KOPT-K1 (cell line): ENCODE data around the gene MDM2.
"Not testable (repeated sequence)": the region's sequence is repeated elsewhere in the genome, so short reads cannot be mapped to it uniquely, and the experiment has no call there.

Source experiments
- H3K27ac ChIP-seq: fragments of 200-600 bp; sonication (generic); 2 replicates; pipeline ENCODE4 v1.5.1; 2016; ENCODE audit warnings: antibody characterized with exemption, mild to moderate bottlenecking, low read depth, low read length; ENCODE audit not compliant: poor library complexity, severe bottlenecking
- H3K36me3 ChIP-seq: fragments of 200-600 bp; sonication (generic); 2 replicates; pipeline ENCODE4 v1.5.1; 2017; ENCODE audit warnings: antibody characterized with exemption, mild to moderate bottlenecking, low read length, moderate library complexity; ENCODE audit not compliant: insufficient read depth
- H3K9me3 ChIP-seq: fragments of 200-600 bp; sonication (generic); 2 replicates; pipeline ENCODE4 v1.5.1; 2017; ENCODE audit warnings: antibody characterized with exemption, low read length, mild to moderate bottlenecking; ENCODE audit not compliant: insufficient read depth, poor library complexity, severe bottlenecking

MDM2 gene

GRCh38 chr12:68861890-68862289 is 53.9 kb downstream of the MDM2 start:
- Histone ChIP-seq H3K36me3 (no peaks in the 10 kb centered on the region), H3K27ac (no peak overlapping the region)

DNA sequence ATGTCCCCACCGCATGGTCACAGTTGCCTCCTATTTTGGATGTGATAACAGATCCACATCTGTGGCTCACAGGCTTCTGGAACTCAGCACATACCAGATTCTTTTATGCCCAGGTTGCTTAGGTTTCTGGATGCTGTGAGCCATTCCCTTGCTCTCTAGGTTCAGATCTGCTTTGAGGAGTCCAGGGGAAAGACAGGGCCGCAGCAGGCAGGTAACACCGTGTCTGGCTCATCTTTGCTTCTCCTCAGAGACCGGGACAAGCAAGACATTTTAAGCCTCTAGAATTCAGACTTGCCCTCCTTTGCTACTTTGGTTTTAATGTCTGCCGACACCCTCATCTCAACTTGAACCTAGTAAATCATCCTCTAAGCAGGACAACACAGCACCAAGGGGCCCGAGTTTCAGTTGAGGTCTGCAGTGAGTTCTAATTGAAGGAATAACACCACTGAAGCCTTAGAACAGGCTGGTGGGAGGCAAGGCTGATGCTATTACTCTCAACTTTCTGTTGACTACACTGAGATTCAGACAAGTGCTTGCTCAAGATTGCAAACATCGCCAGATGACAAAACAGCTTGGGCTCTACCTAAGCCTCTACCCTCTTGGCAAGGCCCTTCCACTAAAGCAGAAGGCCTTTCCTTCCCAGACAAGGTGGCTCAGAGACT is 55.3 kb downstream of the MDM2 start:
- no peak overlapping the region for H3K27ac ChIP-seq

More at GRCh38 chr12:68861890-68862289, 53.9 kb downstream of the MDM2 start:
- no peaks in the 10 kb centered on the region for H3K9me3 ChIP-seq

GRCh38 chr12:68863886-68864454 is 56.0 kb downstream of the MDM2 start:
- not testable (repeated sequence) for H3K27ac ChIP-seq, H3K36me3 ChIP-seq, H3K9me3 ChIP-seq

More for the DNA sequence above, 55.3 kb downstream of the MDM2 start:
- Histone ChIP-seq H3K9me3 (no peaks in the 10 kb centered on the region), H3K36me3 (no peaks in the 10 kb centered on the region)

- H3K36me3 ChIP-seq, result no peaks in the 10 kb centered on the region
- no peaks in the 10 kb centered on the region for H3K9me3 ChIP-seq
- no peak overlapping the region for H3K27ac ChIP-seq
Measured at GRCh38 chr12:68864604-68865003, 56.6 kb downstream of the MDM2 start.

GRCh38 chr12:68865399-68866164 is 57.6 kb downstream of the MDM2 start:
- Histone ChIP-seq H3K9me3 (no peaks in the 10 kb centered on the region), H3K27ac (no peak overlapping the region), H3K36me3 (no peaks in the 10 kb centered on the region)

DNA sequence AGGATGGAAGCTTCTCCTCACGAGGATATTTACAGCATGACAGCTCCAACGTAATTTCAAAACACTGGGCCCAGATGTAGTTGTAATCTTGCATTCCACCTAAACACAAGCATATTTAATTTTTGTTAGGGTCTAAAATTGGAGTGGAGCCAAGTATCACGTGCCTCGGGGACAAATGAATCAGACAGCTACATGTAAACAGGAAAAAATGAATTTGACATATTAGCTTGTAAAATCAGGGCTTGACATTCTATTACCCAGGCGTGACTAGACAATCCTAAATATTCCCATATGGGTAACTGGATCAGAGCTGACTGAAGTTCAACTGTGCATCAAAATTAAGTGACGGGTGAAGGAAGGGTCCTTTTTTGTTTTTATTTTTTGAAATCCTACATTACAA is 59.0 kb downstream of the MDM2 start:
- Histone ChIP-seq H3K9me3 (no peaks in the 10 kb centered on the region), H3K36me3 (no peaks in the 10 kb centered on the region), H3K27ac (no peak overlapping the region)

DNA sequence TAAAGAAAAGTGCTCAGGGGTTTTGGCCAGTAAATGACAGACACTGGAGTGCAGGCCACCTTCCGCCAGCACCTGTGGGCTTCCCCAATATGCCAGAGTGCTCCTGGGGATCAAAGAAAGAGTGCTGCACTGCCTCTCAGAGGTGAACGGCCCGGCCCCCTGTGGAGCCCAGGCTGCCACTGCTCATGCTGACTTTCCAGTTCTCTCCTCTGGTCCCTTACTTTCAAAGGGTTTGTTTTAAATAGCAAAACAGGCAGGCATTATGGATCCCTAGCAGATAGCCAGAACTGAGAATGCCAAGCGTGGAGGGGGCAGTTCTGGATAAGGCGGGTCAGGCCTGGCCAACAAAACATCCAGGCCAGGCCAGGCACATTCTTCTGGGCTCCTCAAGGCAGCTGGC is 59.6 kb downstream of the MDM2 start:
- Histone ChIP-seq H3K9me3 (no peaks in the 10 kb centered on the region), H3K27ac (no peak overlapping the region), H3K36me3 (no peaks in the 10 kb centered on the region)

DNA sequence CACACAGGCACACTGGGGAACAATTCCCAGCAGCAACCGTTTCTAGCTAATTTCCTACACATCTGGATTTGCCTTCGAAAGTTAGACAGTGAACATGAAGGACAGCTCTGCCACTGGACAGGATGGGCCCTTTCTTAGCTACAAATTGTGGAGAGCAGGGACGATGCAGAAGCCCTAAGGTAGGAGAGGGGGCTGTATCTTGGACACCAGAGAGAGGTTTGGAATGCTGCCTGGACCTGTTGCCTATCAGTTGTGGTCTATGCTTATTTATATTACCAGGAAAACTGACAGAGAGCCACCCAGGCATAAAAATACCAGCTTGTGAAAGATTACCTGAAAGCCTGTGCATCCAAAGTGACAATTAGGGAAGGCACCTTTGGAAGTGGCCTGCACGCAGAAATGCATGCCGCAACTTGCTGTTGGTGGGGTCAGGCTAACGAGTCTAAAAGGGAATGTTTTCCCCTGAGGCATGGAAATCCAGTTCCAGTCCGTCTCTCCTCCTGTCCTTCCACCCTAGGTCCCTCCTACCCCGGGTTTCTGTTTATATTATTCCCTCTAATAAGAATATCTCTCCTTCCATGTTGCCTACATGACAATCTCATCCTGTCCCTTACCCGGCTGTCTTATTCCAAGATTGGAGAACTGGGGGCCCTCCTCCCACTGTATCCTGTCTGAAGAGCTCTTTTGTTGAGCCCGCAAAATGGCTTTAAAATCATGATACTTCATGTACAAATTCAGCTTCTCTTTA is 60.2 kb downstream of the MDM2 start:
- Histone ChIP-seq H3K36me3 (no peaks in the 10 kb centered on the region), H3K27ac (no peak overlapping the region), H3K9me3 (no peaks in the 10 kb centered on the region)

DNA sequence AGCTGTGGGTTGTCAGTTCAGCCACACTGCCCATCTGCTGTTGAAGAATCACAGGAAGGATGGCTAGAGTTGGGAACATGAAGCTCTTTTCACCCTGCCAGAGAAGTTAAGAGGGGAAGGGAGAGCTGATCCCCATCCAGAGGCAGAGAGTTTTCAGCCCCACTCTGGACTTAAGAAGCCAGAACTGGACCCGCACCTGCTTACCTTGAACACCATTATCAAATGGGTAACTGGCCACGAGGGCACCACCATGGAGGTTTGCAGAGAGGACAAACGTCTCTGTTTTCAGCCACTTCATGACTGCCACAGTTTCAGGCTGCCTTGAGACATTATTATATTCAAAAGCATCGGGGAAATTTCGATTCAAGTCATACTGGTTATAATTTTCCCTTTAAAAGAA is 62.0 kb downstream of the MDM2 start:
- no peaks in the 10 kb centered on the region for H3K36me3 ChIP-seq
- no peaks in the 10 kb centered on the region for H3K9me3 ChIP-seq
- H3K27ac ChIP-seq, result no peak overlapping the region

DNA sequence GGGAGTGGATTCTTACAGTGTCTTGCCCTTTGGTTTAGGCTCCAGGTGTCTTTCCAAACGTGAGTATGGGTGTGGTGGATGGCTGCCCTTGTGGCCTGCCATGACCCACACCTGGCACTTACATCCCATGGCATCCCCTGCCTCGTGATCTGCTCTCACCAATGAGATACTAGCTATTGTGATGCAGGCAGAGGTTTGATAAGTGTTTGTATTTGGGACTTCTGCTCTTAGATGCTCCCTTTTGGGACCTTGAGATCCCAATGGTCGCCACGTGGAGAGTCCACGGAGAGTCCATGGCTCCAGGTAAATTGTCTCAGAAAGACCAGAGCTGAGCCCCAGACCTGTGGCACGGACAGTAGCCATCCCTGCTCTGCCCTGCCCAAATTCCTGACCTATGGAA is 62.5 kb downstream of the MDM2 start:
- no peaks in the 10 kb centered on the region for H3K9me3 ChIP-seq
- no peak overlapping the region for H3K27ac ChIP-seq
- H3K36me3 ChIP-seq, result no peaks in the 10 kb centered on the region

- Histone ChIP-seq H3K9me3 (no peaks in the 10 kb centered on the region), H3K27ac (no peak overlapping the region), H3K36me3 (no peaks in the 10 kb centered on the region)
Measured at GRCh38 chr12:68871396-68871795, 63.4 kb downstream of the MDM2 start.

DNA sequence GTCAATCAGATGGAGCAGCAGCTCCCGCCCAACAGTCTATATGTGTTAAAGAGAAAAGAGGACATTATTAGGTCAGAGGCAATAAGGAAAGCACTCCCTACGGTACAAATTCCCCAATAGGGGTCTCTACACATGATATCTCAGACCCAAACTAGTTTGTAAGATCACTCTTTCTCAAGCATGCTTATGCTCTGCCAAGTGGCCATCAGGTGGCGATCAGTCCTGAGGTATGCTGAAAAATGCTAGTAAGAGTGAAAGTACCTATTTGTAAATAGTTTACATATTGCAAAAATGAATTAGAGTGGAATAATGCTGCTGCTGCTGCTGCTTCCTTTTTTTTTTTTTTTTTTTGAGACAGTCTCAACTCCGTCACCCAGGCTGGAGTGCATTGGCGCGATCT is 63.9 kb downstream of the MDM2 start:
- H3K9me3 ChIP-seq, result no peaks in the 10 kb centered on the region
- no peak overlapping the region for H3K27ac ChIP-seq
- H3K36me3 ChIP-seq, result no peaks in the 10 kb centered on the region

- Histone ChIP-seq H3K36me3 (no peaks in the 10 kb centered on the region), H3K27ac (no peak overlapping the region)
Measured at GRCh38 chr12:68873316-68873715, 65.3 kb downstream of the MDM2 start.

DNA sequence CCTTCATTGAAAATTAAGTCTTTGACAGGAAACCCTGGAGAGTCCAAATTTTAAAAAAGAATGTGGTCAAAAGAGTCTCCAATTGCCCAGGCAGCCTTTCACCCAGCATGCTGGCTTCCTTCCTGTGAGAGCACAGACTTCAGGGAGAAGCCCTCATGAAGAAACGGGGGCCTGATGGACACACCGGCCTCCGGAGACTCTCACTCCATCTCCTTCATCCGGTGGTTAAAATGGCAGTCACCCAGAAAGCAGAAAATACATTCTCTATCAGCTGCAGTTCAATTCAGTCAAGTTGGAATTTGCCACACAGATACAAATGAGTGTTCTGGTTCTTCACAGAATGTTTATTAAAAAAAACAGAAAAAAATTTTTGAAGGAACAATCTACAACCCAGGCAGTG is 68.5 kb downstream of the MDM2 start:
- H3K27ac ChIP-seq, result no peak overlapping the region
- H3K36me3 ChIP-seq, result no peaks in the 10 kb centered on the region

More at GRCh38 chr12:68873316-68873715, 65.3 kb downstream of the MDM2 start:
- peaks cover 2% of the 10 kb centered on the region for H3K9me3 ChIP-seq

GRCh38 chr12:68877583-68877982 is 69.6 kb downstream of the MDM2 start:
- H3K36me3 ChIP-seq, result no peaks in the 10 kb centered on the region
- peaks cover 8% of the 10 kb centered on the region for H3K9me3 ChIP-seq
- no peak overlapping the region for H3K27ac ChIP-seq

More for the DNA sequence above, 68.5 kb downstream of the MDM2 start:
- H3K9me3 ChIP-seq, result peaks cover 8% of the 10 kb centered on the region
